GM19372 (cell line): ENCODE results near the gene TRRAP.

ENCODE experiments used
- ATAC-seq: cut with Tn5 transposase; IDR thresholded peaks from one replicate; pipeline ENCODE4 v1.9.1; 2021; ENCODE audit warnings: mild to moderate bottlenecking, low read depth, moderate library complexity; ENCODE audit not compliant: unreplicated experiment

Gene TRRAP

DNA sequence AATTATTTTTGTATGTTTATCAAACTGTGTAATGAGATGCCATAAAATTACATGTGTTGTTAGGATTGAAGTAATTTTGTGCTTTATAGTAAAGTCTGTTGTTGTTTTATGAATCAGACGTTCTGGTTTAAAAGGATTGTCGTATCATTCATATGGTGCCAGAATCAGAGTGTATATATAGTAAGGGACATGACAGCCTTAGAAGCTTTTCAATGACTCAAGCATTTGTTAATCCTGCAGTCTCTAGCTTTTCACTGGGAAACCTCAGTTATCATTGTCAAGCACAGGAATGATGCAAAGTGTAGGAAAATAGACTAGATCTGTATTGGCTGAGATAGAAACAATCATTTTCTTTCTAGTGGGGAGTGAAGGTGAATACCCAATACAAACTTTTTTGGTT, 57.5 kb downstream of the TRRAP start:
- ATAC-seq, result no peak

DNA sequence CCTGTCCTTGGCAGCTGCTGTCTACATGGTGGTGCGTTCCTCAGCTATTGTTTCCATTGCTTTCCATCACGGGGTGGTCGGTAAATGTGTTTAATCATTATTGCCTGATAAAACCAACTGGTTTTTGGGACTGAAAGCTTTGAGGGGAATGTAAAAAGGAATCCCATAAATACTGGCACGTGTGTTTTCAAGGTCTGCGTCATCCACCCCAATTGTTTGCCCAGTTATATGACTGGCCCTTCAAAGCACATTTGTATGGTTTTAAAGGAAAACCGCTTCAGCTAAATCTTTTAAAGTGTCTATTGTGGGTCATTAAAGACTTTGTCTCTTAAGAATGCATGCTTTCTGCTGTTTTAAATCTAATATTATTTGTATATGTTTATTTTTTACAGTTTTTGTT, 65.0 kb downstream of the TRRAP start:
- ATAC-seq, result no peak

DNA sequence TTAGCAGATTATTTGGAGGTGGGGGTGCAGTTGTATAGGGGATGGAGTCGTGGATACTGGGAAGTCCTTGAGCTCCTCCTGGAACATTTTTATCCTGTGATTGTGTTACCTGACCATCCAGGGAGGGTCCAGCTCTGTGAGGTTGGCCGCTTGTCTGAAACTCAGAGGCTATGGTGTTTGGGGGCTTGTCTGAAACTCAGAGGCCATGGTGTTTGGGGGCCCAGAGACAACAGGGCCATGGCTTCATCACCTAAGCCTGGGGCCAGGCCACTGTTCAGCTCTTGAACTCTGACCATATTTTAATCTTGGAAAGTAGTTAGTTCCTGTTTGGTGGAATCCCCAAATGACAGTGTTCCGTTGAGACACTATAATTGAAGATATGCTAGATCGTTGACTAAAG, 66.1 kb downstream of the TRRAP start:
- ATAC-seq, result no peak

DNA sequence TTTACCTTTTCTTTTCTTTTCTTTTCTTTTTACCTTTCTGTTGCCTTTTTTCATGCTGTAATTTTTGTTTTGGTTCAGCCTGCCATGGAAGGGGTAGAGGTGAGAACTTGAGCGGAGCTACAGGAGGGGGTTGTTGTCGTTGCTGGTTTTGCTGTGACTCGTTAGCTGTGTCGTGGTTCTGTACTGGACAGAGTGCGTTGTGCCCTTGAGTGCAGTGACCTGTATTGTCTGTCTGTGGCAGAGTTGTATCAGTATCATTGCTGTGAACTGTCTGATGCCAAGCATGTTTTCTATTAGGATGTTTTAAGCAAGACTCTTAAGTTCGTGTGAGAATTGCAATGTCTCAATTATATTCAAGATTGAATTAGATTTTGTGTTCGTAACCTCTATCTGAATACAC, 67.5 kb downstream of the TRRAP start:
- ATAC-seq, result no peak

DNA sequence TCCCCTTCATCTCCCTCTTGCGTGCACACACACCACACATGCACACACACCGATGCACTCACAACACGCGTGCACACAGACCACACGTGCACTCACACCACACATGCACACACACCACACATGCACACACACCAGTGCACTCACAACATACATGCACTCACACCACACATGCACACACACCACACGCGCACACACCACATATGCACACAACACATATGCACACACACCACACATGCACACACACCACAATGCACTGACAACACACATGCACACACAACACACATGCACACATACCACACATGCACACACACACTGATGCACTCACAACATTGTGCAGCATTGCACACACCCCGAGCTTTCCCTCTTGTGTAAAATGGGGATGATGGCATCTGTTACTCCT, 68.1 kb downstream of the TRRAP start:
- ATAC-seq, result no peak

DNA sequence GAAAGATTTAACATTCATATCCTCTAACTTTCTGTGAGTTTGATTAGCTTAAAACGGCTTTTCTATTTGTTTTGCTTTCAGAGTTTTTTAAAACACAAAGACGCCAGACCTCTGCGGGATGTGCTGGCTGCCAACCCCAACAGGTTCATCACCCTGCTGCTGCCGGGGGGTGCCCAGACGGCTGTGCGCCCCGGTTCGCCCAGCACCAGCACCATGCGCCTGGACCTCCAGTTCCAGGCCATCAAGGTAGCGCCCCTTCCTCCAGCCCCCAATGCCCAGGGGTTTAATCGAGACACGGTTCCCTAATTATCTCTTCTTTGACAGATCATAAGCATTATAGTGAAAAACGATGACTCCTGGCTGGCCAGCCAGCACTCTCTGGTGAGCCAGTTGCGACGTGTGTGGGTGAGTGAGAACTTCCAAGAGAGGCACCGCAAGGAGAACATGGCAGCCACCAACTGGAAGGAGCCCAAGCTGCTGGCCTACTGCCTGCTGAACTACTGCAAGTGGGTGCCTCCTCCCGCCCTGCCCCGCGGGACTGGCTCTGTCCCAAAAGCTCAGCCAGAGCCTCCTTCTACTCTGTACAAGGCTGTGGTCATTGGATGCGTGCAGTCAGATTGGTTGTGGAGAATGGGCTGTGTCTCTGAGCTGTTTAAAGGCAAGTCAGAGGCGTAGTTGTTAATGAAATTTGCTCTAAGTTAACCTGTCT, 71.2 kb downstream of the TRRAP start:
- ATAC-seq, result no peak

- ATAC-seq, result no peak
Observed at GRCh38 chr7:98955992-98956391, 77.7 kb downstream of the TRRAP start.

GRCh38 chr7:98956469-98956868, 78.1 kb downstream of the TRRAP start:
- no peak for ATAC-seq

DNA sequence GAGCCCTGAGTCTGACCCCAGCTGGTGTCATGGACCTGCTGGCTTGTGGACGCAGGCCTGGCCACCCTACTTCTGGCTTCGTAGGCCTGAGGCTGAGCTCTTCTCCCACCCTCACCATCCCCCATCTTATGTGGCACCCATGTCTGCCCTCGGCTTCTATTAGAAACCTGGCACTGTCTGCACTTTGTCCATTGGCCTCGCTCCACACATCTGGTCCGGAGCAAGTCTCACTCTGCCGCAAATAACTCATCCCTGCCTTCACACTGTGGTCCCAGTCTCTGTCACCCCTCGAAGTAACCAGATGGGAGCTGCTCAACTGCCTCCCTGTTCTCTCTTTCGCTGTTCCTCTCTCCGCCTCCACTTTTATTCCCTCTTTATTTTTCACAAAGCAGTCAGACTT, 78.6 kb downstream of the TRRAP start:
- no peak for ATAC-seq

DNA sequence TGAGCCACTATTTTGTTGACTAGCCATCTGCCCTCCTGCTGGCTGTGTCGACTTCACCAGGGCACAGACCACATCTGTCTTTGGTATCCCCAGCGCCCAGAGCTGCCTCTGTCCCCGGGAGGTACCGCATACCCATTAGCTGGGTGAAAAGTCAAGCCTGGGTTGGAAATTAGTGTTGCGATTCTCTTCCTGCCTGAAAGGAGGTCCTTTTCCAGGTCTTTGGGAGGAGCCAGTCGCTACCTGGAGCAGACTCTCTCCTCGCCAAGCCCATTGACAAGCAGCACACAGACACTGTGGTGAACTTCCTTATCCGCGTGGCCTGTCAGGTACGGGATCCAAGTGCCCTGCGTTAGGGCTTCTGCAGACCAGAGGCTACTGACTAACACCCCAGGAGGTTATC, 79.4 kb downstream of the TRRAP start:
- no peak for ATAC-seq

DNA sequence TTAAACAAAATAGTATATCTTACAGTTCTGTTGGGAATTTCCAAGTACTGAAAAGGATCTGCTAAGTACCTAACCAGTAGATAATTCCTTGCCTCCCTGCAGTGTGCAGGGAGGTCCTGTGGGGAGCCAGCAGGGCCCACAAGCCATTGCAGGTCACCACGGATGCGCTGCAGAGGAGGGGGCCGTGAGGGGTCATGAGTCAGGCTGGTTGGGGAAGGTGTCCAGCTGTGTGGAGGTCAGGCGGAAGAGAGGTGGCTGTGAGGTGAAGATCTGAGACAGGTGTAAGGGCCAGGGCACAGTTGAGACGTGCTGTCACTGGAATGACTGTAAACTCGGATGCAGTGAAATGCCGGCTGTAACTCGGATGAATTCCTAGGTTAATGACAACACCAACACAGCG, 80.6 kb downstream of the TRRAP start:
- ATAC-seq, result no peak

DNA sequence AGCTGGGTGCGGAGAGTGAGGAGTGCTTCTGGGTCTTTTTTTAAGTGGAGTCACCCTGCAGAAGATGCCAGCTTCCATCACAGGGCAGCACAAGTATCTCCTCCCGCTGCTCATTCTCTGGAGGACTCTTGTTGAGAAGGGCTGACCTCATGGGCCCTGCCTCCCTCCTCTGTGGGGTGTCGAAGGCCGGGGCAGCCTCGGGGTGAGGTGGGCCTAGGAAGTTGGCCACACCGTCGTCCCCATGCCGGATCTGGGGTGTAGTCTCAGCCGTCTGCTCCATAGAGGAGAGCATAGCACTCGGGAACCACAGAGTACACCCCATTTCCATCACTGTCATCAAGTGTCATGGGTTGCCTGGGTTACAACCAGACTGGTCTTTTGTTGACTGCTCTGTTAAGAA, 85.0 kb downstream of the TRRAP start:
- ATAC-seq, result no peak

GRCh38 chr7:98964596-98964995, 86.3 kb downstream of the TRRAP start:
- ATAC-seq, result no peak

- no peak for ATAC-seq
Observed at GRCh38 chr7:98968621-98969020, 90.3 kb downstream of the TRRAP start.

DNA sequence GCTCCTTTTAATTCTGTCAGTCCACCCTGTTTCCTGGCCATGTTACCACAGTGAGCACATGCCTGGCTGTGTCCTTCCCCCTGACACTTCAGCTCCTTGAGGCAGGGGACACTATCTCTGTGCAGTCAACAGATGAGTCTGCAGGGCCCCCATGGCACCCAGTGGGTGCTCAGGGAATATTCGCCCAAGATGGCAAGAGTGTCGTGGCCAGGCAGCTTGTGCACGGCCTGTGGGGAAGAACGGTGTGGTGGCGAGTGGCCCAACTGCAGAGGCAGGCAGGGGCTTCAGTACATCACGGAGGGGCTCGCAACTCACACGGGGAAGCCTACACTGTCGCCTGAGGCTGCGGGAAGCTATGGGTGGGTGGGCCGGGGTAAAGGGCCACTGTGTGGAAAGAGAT, 91.1 kb downstream of the TRRAP start:
- no peak for ATAC-seq

DNA sequence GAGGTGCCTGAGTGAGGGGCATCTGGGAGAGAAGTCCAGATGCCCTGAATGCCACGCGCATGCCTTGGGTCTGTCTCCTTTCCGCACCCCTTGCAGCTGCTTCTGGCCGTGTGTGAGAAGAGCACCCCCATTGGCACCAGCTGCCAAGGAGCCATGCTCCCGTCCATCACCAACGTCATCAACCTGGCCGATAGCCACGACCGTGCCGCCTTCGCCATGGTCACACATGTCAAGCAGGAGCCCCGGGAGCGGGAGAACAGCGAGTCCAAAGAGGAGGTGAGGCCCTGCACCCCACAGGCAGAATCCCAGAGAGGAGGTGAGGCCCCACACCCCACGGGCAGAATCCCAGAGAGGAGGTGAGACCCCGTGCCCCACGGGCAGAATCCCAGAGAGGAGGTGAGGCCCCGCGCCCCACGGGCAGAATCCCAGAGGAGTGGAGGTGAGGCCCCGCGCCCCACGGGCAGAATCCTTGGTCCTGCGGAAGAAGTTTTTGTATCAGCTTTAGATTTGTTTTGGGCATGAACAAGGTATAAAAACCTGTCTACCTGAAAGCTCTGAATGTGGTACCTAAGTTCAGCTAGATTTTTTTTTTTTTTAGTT, 91.8 kb downstream of the TRRAP start:
- no peak for ATAC-seq

- ATAC-seq, result no peak
Observed at GRCh38 chr7:98970805-98971204, 92.5 kb downstream of the TRRAP start.

DNA sequence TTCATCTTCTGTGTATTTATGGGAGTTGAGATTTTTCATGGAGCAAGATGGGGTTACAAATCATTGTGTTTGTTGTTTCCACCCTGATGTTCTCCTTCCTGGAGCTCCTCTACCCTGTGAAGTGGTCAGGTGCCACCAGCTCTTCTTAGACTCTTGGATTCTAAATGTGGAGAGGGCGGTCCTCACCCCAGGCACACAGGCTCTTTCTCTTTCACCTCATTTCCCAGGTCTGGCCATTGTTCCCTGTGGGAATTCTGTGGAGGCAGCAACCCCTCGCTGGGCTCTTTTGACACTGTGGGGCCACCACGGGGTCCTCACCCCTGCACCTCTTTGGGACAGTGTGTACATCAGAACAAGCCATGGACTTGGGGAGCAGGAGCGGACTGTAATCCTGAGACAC, 95.9 kb downstream of the TRRAP start:
- no peak for ATAC-seq

- no peak for ATAC-seq
Observed at GRCh38 chr7:98974906-98975816, 96.8 kb downstream of the TRRAP start.

- ATAC-seq, result no peak
Observed at GRCh38 chr7:98976396-98977185, 98.3 kb downstream of the TRRAP start.

DNA sequence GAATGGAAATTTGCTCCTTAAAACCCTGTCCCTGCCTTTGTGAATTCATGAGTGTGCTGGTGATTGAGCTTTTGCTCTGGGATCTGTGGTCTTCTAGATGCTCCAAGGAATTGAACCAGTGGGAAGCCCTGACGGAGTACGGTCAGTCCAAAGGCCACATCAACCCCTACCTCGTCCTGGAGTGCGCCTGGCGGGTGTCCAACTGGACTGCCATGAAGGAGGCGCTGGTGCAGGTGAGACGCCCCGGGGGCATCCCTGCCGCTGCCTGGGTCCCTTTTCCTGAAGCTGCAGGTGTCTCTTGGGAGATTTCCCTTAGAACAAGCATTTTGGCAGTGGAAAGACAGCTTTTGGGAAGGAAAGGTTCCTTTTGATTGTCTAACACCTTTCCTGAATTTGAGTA, 100.3 kb downstream of the TRRAP start:
- no peak for ATAC-seq
